CD4-positive, alpha-beta T cell treated with Interleukin-17A for 4 hours (primary cell): ENCODE measurements around the gene KRT16.
"Not testable (repeated sequence)": the region's sequence is repeated elsewhere in the genome, so short reads cannot be mapped to it uniquely, and the experiment has no call there.

Experiments
- DNase-seq: peaks from one replicate; pipeline ENCODE4 v3.0.0-alpha.2; 2020; ENCODE audit warnings: mixed read lengths

KRT16 gene

GRCh38 chr17:41627316-41628072 lies 14.9 kb upstream of the KRT16 start:
- DNase-seq = no peak

GRCh38 chr17:41626914-41627295 lies 14.3 kb upstream of the KRT16 start:
- not testable (repeated sequence) for DNase-seq

GRCh38 chr17:41626028-41626913 lies 13.7 kb upstream of the KRT16 start:
- DNase-seq = not testable (repeated sequence)

- DNase-seq = no peak
Observed at GRCh38 chr17:41625602-41626001, 13.0 kb upstream of the KRT16 start.

- no peak for DNase-seq
Observed at GRCh38 chr17:41624208-41625101, 11.9 kb upstream of the KRT16 start, which contains the start of gene KRT17. Gene KRT17 (minus strand): TSS chr17:41624575. CDS start chr17:41624509, 66 bp downstream.

- DNase-seq = not testable (repeated sequence)
Observed at GRCh38 chr17:41623184-41623861, 10.8 kb upstream of the KRT16 start.

GRCh38 chr17:41622340-41623183 lies 10.0 kb upstream of the KRT16 start:
- not testable (repeated sequence) for DNase-seq

GRCh38 chr17:41621916-41622315 lies 9.3 kb upstream of the KRT16 start:
- no peak for DNase-seq

- DNase-seq = not testable (repeated sequence)
Observed at GRCh38 chr17:41621435-41621817, 8.9 kb upstream of the KRT16 start.

GRCh38 chr17:41620583-41621434 lies 8.2 kb upstream of the KRT16 start:
- no peak for DNase-seq

GRCh38 chr17:41619927-41620582 lies 7.5 kb upstream of the KRT16 start:
- DNase-seq = not testable (repeated sequence)

GRCh38 chr17:41619036-41619926 lies 6.7 kb upstream of the KRT16 start:
- DNase-seq = no peak

GRCh38 chr17:41618341-41619035 lies 5.9 kb upstream of the KRT16 start:
- no peak for DNase-seq

GRCh38 chr17:41617698-41618097 lies 5.1 kb upstream of the KRT16 start:
- DNase-seq = no peak

GRCh38 chr17:41617136-41617535 lies 4.6 kb upstream of the KRT16 start:
- no peak for DNase-seq

- not testable (repeated sequence) for DNase-seq
Observed at GRCh38 chr17:41616486-41616885, 3.9 kb upstream of the KRT16 start.

GRCh38 chr17:41615454-41615853 lies 2.9 kb upstream of the KRT16 start:
- DNase-seq = no peak

- DNase-seq = not testable (repeated sequence)
Observed at GRCh38 chr17:41614767-41615166, 2.2 kb upstream of the KRT16 start.
